Measurements from ENCODE around the gene NRAP. TPM values are rescaled to one million over a fixed set of nuclear protein-coding genes. Genes with fewer than 3 reads are reported as not detected.

NRAP gene
- total and polyA plus RNA-seq, 2 of the 8 experiments (the other 6 are each of a cell fraction or from before 2014, with no cell fraction given) = not detected

DNA sequence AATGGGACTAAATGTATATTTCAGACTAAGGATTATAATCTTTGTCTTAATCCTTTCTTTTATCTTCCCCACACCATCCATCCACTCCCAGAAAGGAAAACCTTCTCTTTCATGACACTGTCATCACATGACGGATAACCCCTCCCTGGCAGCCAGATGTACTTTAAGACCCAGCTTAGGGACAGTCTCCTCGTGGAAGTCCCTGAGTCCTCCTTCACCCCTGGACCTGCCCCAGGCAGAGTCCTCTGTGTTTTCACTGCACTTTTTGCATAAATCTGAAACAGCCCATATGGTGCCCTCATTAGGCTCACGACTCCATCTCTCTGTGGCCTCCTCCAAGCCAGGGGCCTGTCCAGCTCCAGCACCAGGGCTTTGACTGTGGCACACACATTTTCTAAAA, 16.0 kb downstream of the NRAP start (continued):
- TF ChIP-seq, protein P1, sequence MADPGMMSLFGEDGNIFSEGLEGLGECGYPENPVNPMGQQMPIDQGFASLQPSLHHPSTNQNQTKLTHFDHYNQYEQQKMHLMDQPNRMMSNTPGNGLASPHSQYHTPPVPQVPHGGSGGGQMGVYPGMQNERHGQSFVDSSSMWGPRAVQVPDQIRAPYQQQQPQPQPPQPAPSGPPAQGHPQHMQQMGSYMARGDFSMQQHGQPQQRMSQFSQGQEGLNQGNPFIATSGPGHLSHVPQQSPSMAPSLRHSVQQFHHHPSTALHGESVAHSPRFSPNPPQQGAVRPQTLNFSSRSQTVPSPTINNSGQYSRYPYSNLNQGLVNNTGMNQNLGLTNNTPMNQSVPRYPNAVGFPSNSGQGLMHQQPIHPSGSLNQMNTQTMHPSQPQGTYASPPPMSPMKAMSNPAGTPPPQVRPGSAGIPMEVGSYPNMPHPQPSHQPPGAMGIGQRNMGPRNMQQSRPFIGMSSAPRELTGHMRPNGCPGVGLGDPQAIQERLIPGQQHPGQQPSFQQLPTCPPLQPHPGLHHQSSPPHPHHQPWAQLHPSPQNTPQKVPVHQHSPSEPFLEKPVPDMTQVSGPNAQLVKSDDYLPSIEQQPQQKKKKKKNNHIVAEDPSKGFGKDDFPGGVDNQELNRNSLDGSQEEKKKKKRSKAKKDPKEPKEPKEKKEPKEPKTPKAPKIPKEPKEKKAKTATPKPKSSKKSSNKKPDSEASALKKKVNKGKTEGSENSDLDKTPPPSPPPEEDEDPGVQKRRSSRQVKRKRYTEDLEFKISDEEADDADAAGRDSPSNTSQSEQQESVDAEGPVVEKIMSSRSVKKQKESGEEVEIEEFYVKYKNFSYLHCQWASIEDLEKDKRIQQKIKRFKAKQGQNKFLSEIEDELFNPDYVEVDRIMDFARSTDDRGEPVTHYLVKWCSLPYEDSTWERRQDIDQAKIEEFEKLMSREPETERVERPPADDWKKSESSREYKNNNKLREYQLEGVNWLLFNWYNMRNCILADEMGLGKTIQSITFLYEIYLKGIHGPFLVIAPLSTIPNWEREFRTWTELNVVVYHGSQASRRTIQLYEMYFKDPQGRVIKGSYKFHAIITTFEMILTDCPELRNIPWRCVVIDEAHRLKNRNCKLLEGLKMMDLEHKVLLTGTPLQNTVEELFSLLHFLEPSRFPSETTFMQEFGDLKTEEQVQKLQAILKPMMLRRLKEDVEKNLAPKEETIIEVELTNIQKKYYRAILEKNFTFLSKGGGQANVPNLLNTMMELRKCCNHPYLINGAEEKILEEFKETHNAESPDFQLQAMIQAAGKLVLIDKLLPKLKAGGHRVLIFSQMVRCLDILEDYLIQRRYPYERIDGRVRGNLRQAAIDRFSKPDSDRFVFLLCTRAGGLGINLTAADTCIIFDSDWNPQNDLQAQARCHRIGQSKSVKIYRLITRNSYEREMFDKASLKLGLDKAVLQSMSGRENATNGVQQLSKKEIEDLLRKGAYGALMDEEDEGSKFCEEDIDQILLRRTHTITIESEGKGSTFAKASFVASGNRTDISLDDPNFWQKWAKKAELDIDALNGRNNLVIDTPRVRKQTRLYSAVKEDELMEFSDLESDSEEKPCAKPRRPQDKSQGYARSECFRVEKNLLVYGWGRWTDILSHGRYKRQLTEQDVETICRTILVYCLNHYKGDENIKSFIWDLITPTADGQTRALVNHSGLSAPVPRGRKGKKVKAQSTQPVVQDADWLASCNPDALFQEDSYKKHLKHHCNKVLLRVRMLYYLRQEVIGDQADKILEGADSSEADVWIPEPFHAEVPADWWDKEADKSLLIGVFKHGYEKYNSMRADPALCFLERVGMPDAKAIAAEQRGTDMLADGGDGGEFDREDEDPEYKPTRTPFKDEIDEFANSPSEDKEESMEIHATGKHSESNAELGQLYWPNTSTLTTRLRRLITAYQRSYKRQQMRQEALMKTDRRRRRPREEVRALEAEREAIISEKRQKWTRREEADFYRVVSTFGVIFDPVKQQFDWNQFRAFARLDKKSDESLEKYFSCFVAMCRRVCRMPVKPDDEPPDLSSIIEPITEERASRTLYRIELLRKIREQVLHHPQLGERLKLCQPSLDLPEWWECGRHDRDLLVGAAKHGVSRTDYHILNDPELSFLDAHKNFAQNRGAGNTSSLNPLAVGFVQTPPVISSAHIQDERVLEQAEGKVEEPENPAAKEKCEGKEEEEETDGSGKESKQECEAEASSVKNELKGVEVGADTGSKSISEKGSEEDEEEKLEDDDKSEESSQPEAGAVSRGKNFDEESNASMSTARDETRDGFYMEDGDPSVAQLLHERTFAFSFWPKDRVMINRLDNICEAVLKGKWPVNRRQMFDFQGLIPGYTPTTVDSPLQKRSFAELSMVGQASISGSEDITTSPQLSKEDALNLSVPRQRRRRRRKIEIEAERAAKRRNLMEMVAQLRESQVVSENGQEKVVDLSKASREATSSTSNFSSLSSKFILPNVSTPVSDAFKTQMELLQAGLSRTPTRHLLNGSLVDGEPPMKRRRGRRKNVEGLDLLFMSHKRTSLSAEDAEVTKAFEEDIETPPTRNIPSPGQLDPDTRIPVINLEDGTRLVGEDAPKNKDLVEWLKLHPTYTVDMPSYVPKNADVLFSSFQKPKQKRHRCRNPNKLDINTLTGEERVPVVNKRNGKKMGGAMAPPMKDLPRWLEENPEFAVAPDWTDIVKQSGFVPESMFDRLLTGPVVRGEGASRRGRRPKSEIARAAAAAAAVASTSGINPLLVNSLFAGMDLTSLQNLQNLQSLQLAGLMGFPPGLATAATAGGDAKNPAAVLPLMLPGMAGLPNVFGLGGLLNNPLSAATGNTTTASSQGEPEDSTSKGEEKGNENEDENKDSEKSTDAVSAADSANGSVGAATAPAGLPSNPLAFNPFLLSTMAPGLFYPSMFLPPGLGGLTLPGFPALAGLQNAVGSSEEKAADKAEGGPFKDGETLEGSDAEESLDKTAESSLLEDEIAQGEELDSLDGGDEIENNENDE (IDR thresholded peaks at IDR 0.05; ENCODE audit: insufficient replicate concordance, low read length) = no peak
- TF ChIP-seq SP1 (IDR thresholded peaks at IDR 0.05; ENCODE audit: low read depth, low read length) (no peak), RNF2 (IDR thresholded peaks at IDR 0.05; ENCODE audit: borderline replicate concordance, low read depth, low read length, missing control alignments, poor library complexity, severe bottlenecking) (no peak), SIN3A (conservative IDR thresholded peaks at IDR 0.05 in 1 of 2, IDR thresholded peaks at IDR 0.05 in 1 of 2; ENCODE audit: low read depth in 1 of 2, low read length in 2 of 2) (no peak), JUND (IDR thresholded peaks at IDR 0.05; ENCODE audit: low read length) (no peak), SAP30 (IDR thresholded peaks at IDR 0.05; ENCODE audit: insufficient read depth, insufficient replicate concordance, low read length) (no peak), YY1 (IDR thresholded peaks at IDR 0.05; ENCODE audit: low read depth, low read length) (no peak), RAD21 (IDR thresholded peaks at IDR 0.05 in 1 of 2, conservative IDR thresholded peaks at IDR 0.05 in 1 of 2; ENCODE audit: low read depth in 2 of 2, low read length in 2 of 2) (no peak), CHD2 (IDR thresholded peaks at IDR 0.05; ENCODE audit: low read length) (no peak)
- TF ChIP-seq, protein P2, sequence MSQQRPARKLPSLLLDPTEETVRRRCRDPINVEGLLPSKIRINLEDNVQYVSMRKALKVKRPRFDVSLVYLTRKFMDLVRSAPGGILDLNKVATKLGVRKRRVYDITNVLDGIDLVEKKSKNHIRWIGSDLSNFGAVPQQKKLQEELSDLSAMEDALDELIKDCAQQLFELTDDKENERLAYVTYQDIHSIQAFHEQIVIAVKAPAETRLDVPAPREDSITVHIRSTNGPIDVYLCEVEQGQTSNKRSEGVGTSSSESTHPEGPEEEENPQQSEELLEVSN (IDR thresholded peaks at IDR 0.05) = no peak
